ENCODE measurements around the gene BRAT1. TPM values are rescaled to one million over a fixed set of nuclear protein-coding genes. Genes with fewer than 3 reads are reported as not detected.

Gene BRAT1
- total RNA-seq (10 to 100 TPM; 35.0 to 38.8 TPM), polyA plus RNA-seq (41.9 TPM)

GRCh38 chr7:2555121-2556052, at the start of gene BRAT1:
BRAT1 (minus strand) TSS chr7:2555524; CDS start chr7:2554431, 1,093 bp downstream.
- peak; percentile 90 to 98 (median 93) for DNase-seq
- Histone ChIP-seq H3K9me3 (ENCODE audit: low read length) (no peaks in the 10 kb centered on the region), H3K27me3 (ENCODE audit: insufficient read depth, low read length, poor library complexity, severe bottlenecking) (no peaks in the 10 kb centered on the region), H3K36me3 (ENCODE audit: insufficient read depth, low read length) (no peaks in the 10 kb centered on the region), H3K4me1 (ENCODE audit: insufficient read depth, low read length) (peaks cover 27% of the 10 kb centered on the region), H3K4me3 (ENCODE audit: low read length) (peak within 1 kb of the TSS; percentile 78), H3K27ac (ENCODE audit: low read depth, low read length) (peak within 1 kb of the TSS; percentile 90)
- ChIA-PET CTCF (interaction anchor here (1.0 to 1.7 kb wide), 3 partner anchors 9 to 116 kb away, joined by 3 to 5 read pairs (median 5); no protein-coding TSS in a partner anchor), POLR2A (no interaction called here)
- H3K36me3 Mint-ChIP-seq = peaks cover 0 to 18% (median 1%) of the 10 kb centered on the region in 3 donors
- H3K4me1 Mint-ChIP-seq = peaks cover 37 to 56% (median 45%) of the 10 kb centered on the region in 3 donors
- no peaks in the 10 kb centered on the region for H3K9me3 Mint-ChIP-seq
- peak within 1 kb of the TSS; percentile 76 to 92 (median 86) for H3K27ac Mint-ChIP-seq
- H3K27me3 Mint-ChIP-seq = no peaks in the 10 kb centered on the region
- peak within 1 kb of the TSS; percentile 83 to 96 (median 90) for H3K4me3 Mint-ChIP-seq

- Histone ChIP-seq H3K4me3 (ENCODE audit: low read length) (no peak overlapping the region), H3K9me3 (ENCODE audit: low read length) (no peaks in the 10 kb centered on the region), H3K36me3 (ENCODE audit: insufficient read depth, low read length) (no peaks in the 10 kb centered on the region), H3K27me3 (ENCODE audit: insufficient read depth, low read length, poor library complexity, severe bottlenecking) (no peaks in the 10 kb centered on the region), H3K4me1 (ENCODE audit: insufficient read depth, low read length) (peaks cover 4% of the 10 kb centered on the region), H3K27ac (ENCODE audit: low read depth, low read length) (no peak overlapping the region)
- H3K4me1 Mint-ChIP-seq = peaks cover 3 to 9% (median 5%) of the 10 kb centered on the region in 3 donors
- peaks cover 0 to 11% (median 2%) of the 10 kb centered on the region in 3 donors for H3K36me3 Mint-ChIP-seq
- no peak for DNase-seq
- no peak overlapping the region for H3K4me3 Mint-ChIP-seq
- CTCF ChIA-PET = no interaction called here
- H3K27me3 Mint-ChIP-seq = no peaks in the 10 kb centered on the region
- no peak overlapping the region for H3K27ac Mint-ChIP-seq
- POLR2A ChIA-PET = no interaction called here
- no peaks in the 10 kb centered on the region for H3K9me3 Mint-ChIP-seq
Measured at GRCh38 chr7:2604608-2605174, 49.4 kb upstream of the BRAT1 start.

- H3K27me3 Mint-ChIP-seq = no peaks in the 10 kb centered on the region
- ChIA-PET CTCF (no interaction called here), POLR2A (no interaction called here)
- Histone ChIP-seq H3K36me3 (ENCODE audit: insufficient read depth, low read length) (no peaks in the 10 kb centered on the region), H3K27me3 (ENCODE audit: insufficient read depth, low read length, poor library complexity, severe bottlenecking) (no peaks in the 10 kb centered on the region), H3K4me3 (ENCODE audit: low read length) (no peak overlapping the region), H3K27ac (ENCODE audit: low read depth, low read length) (no peak overlapping the region), H3K4me1 (ENCODE audit: insufficient read depth, low read length) (no peaks in the 10 kb centered on the region), H3K9me3 (ENCODE audit: low read length) (no peaks in the 10 kb centered on the region)
- no peak overlapping the region for H3K4me3 Mint-ChIP-seq
- H3K9me3 Mint-ChIP-seq = no peaks in the 10 kb centered on the region
- peaks cover 0 to 18% (median 2%) of the 10 kb centered on the region in 3 donors for H3K36me3 Mint-ChIP-seq
- H3K4me1 Mint-ChIP-seq = peaks cover 0 to 4% (median 0%) of the 10 kb centered on the region in 3 donors
- DNase-seq = no peak
- H3K27ac Mint-ChIP-seq = peak overlapping the region in 1 of 8 donors; percentile 56
Measured at GRCh38 chr7:2603044-2603965, 48.0 kb upstream of the BRAT1 start.

- Histone ChIP-seq H3K4me3 (ENCODE audit: low read length) (no peak overlapping the region), H3K36me3 (ENCODE audit: insufficient read depth, low read length) (no peaks in the 10 kb centered on the region), H3K27ac (ENCODE audit: low read depth, low read length) (no peak overlapping the region), H3K27me3 (ENCODE audit: insufficient read depth, low read length, poor library complexity, severe bottlenecking) (no peaks in the 10 kb centered on the region), H3K4me1 (ENCODE audit: insufficient read depth, low read length) (no peaks in the 10 kb centered on the region), H3K9me3 (ENCODE audit: low read length) (no peaks in the 10 kb centered on the region)
- DNase-seq = no peak
- ChIA-PET POLR2A (no interaction called here), CTCF (no interaction called here)
- H3K4me1 Mint-ChIP-seq = peaks cover 0 to under 1% (median 0%) of the 10 kb centered on the region in 3 donors
- no peak overlapping the region for H3K4me3 Mint-ChIP-seq
- no peaks in the 10 kb centered on the region for H3K27me3 Mint-ChIP-seq
- H3K9me3 Mint-ChIP-seq = no peaks in the 10 kb centered on the region
- peak overlapping the region in 1 of 8 donors; percentile 56 for H3K27ac Mint-ChIP-seq
- H3K36me3 Mint-ChIP-seq = peaks cover 0 to 22% (median 2%) of the 10 kb centered on the region in 3 donors
Measured at GRCh38 chr7:2602406-2603043, 47.2 kb upstream of the BRAT1 start.

GRCh38 chr7:2601907-2602306, 46.6 kb upstream of the BRAT1 start:
- CTCF ChIA-PET = no interaction called here

GRCh38 chr7:2601065-2601464, 45.7 kb upstream of the BRAT1 start:
- Mint-ChIP-seq H3K27ac (no peak overlapping the region), H3K9me3 (no peaks in the 10 kb centered on the region), H3K27me3 (no peaks in the 10 kb centered on the region), H3K4me1 (no peaks in the 10 kb centered on the region), H3K36me3 (peaks cover 0 to 26% (median 2%) of the 10 kb centered on the region in 3 donors), H3K4me3 (no peak overlapping the region)
- Histone ChIP-seq H3K27ac (ENCODE audit: low read depth, low read length) (no peak overlapping the region), H3K27me3 (ENCODE audit: insufficient read depth, low read length, poor library complexity, severe bottlenecking) (no peaks in the 10 kb centered on the region), H3K4me3 (ENCODE audit: low read length) (no peak overlapping the region), H3K36me3 (ENCODE audit: insufficient read depth, low read length) (no peaks in the 10 kb centered on the region), H3K9me3 (ENCODE audit: low read length) (no peaks in the 10 kb centered on the region), H3K4me1 (ENCODE audit: insufficient read depth, low read length) (no peaks in the 10 kb centered on the region)
- CTCF ChIA-PET = no interaction called here
- no peak for DNase-seq
- POLR2A ChIA-PET = no interaction called here

More at GRCh38 chr7:2601907-2602306, 46.6 kb upstream of the BRAT1 start:
- no peak overlapping the region for H3K27ac ChIP-seq (ENCODE audit: low read depth, low read length)
- H3K27me3 Mint-ChIP-seq = no peaks in the 10 kb centered on the region
- H3K9me3 ChIP-seq (ENCODE audit: low read length) = no peaks in the 10 kb centered on the region
- peaks cover 0 to 22% (median 2%) of the 10 kb centered on the region in 3 donors for H3K36me3 Mint-ChIP-seq
- POLR2A ChIA-PET = no interaction called here
- H3K27me3 ChIP-seq (ENCODE audit: insufficient read depth, low read length, poor library complexity, severe bottlenecking) = no peaks in the 10 kb centered on the region
- no peak overlapping the region for H3K4me3 ChIP-seq (ENCODE audit: low read length)
- H3K36me3 ChIP-seq (ENCODE audit: insufficient read depth, low read length) = no peaks in the 10 kb centered on the region
- H3K4me1 ChIP-seq (ENCODE audit: insufficient read depth, low read length) = no peaks in the 10 kb centered on the region
- no peak overlapping the region for H3K27ac Mint-ChIP-seq
- H3K4me3 Mint-ChIP-seq = no peak overlapping the region
- DNase-seq = no peak
- no peaks in the 10 kb centered on the region for H3K4me1 Mint-ChIP-seq
- no peaks in the 10 kb centered on the region for H3K9me3 Mint-ChIP-seq

GRCh38 chr7:2598154-2598823, 43.0 kb upstream of the BRAT1 start:
- Mint-ChIP-seq H3K4me3 (no peak overlapping the region), H3K9me3 (no peaks in the 10 kb centered on the region), H3K27ac (peak overlapping the region in 1 of 8 donors; percentile 41), H3K27me3 (no peaks in the 10 kb centered on the region), H3K36me3 (peaks cover 0 to 42% (median 2%) of the 10 kb centered on the region in 3 donors), H3K4me1 (no peaks in the 10 kb centered on the region)
- no peaks in the 10 kb centered on the region for H3K9me3 ChIP-seq (ENCODE audit: low read length)
- no peak overlapping the region for H3K27ac ChIP-seq (ENCODE audit: low read depth, low read length)
- ChIA-PET POLR2A (no interaction called here), CTCF (interaction anchor here (1.1 kb wide), 1 partner anchor 112 kb away, joined by 3 read pairs; no protein-coding TSS in a partner anchor)
- H3K27me3 ChIP-seq (ENCODE audit: insufficient read depth, low read length, poor library complexity, severe bottlenecking) = no peaks in the 10 kb centered on the region
- no peaks in the 10 kb centered on the region for H3K36me3 ChIP-seq (ENCODE audit: insufficient read depth, low read length)
- H3K4me1 ChIP-seq (ENCODE audit: insufficient read depth, low read length) = no peaks in the 10 kb centered on the region
- no peak overlapping the region for H3K4me3 ChIP-seq (ENCODE audit: low read length)
- no peak for DNase-seq
